AG09309 (cell line): ENCODE measurements around the gene HTR3E.

Experiments
- DNase-seq: peaks from one replicate; pipeline ENCODE4 v3.0.0-alpha.2; 2010; ENCODE audit warnings: low read depth
- H3K4me3 ChIP-seq: 2 replicates; pipeline ENCODE4 v1.5.1; 2011; ENCODE audit warnings: mild to moderate bottlenecking, low read depth, low read length, moderate library complexity; ENCODE audit not compliant: control insufficient read depth
- TF ChIP-seq, protein P1 (sequence below): IDR thresholded peaks from 2 replicates; pipeline ENCODE4 v1.5.1; 2011; ENCODE audit warnings: mild to moderate bottlenecking, low read depth, low read length, inconsistent platforms; ENCODE audit not compliant: insufficient read depth, control insufficient read depth; ENCODE audit errors: missing control alignments

HTR3E gene

DNA sequence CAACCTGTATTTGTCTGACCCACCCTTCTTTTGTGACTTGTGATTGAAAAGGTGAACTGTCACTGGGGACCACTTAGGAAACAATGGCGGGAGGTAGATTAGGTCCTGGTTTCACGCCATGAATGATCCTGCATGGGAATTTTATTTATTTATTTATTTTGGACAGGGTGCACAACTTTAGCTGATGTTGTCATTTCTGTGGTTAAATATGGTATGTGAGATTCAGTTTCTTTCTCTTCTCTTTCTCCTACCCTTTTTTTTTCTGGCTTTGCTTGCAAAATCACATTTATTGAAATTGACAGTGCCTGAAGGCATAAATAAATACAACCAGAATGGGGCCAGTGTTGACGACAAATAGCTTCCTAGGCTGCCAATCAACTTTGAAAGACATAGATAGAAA is 18.0 kb upstream of the HTR3E start:
- H3K4me3 ChIP-seq = no peak overlapping the region
- no peak for DNase-seq
- TF ChIP-seq, protein P1, sequence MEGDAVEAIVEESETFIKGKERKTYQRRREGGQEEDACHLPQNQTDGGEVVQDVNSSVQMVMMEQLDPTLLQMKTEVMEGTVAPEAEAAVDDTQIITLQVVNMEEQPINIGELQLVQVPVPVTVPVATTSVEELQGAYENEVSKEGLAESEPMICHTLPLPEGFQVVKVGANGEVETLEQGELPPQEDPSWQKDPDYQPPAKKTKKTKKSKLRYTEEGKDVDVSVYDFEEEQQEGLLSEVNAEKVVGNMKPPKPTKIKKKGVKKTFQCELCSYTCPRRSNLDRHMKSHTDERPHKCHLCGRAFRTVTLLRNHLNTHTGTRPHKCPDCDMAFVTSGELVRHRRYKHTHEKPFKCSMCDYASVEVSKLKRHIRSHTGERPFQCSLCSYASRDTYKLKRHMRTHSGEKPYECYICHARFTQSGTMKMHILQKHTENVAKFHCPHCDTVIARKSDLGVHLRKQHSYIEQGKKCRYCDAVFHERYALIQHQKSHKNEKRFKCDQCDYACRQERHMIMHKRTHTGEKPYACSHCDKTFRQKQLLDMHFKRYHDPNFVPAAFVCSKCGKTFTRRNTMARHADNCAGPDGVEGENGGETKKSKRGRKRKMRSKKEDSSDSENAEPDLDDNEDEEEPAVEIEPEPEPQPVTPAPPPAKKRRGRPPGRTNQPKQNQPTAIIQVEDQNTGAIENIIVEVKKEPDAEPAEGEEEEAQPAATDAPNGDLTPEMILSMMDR = no peak

DNA sequence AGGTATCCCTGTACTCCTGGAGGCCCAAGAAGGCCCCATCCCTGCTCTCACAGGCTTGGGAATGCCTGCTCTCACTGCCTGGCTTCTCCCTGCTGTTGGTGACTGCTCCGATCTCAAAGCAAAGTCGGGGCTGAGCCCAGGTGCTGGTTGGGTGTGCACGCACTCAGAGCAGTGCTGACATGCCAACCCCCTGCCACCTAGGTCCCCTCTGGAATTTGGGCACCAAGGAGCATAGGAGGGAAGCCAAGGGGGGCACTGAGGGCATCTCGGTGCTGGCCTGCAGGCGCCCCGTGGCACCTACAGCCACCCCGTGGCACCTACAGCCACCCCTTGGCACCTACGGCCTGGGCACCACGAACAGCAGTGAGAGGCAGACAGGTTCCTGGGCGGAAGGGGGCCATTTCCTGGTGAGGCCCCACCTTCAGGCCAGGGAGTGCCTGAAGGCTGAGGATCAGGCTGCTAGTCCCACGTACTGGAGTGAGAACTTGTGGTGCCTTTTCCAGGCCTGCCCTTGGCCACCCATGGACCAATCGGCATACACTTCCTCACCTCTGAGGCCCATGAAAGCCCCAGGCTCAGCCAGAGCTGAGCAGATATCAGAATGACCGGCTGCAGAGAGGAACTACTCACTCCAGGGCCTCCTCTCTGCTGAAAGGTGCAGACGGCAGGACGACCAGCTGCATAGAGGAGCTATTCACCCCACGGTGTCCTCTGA is 15.6 kb upstream of the HTR3E start:
- TF ChIP-seq, protein P1 = no peak
- no peak overlapping the region for H3K4me3 ChIP-seq
- no peak for DNase-seq

DNA sequence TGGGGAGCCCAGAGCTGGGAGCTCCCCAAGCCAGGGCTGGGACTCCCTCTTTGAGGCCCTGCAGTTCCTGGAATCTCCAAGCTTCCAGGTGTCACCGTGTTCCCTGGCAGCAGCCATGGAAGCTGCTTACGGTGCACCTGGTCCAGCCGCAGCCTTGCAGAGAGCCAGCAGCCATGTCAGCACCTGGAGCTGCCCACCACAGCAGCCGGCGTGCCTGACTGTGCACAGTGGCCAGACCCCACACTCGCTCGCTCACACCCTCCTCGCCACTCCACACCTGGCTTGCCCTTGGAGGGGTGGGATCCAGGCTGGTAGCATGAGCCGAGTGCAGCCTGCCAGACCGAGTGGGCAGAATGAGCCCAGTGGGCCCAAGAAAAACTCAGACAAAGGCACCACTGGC is 14.8 kb upstream of the HTR3E start:
- DNase-seq = no peak
- no peak overlapping the region for H3K4me3 ChIP-seq
- TF ChIP-seq, protein P1 = no peak

DNA sequence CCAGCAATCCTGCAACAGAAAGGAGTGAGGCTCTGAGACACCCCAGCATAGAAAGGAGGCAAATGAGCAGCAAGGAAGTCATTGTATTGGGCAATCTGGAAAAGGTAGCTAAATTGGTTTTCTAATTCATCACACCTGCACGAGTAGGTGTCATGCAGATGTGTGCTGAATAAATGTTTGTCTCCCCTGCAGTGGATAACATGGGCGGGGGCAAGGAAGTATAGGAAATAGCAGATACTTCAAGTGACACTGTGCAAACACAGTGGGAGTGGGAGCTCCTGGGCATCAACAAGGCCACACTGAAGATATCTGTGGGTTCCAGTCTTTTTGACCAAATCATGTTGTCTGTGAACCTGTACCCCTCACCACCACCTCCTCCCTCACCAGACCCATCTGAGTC is 14.4 kb upstream of the HTR3E start:
- H3K4me3 ChIP-seq = no peak overlapping the region
- DNase-seq = no peak
- TF ChIP-seq, protein P1 = no peak

DNA sequence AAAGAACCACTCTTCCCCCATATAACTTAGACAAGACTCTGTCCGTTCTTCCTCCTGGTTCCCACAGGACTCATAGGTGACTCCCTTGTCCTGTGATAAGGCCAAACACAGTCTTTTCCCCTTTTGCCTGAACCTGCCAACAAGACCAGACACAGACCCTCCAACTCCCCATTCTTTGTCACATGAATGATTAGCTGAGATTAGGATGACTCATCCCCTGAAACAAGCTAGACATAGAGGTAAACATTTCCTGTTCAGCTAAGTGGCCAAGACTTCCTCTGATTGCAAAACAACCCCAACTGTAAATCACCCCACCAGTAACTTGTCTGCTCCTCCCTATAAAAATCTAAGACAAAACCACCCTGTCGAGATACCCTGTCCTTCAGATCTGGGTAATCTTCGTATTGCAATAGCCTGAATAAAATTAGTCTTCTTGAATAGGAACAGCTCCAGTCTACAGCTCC is 11.4 kb upstream of the HTR3E start:
- DNase-seq = no peak

DNA sequence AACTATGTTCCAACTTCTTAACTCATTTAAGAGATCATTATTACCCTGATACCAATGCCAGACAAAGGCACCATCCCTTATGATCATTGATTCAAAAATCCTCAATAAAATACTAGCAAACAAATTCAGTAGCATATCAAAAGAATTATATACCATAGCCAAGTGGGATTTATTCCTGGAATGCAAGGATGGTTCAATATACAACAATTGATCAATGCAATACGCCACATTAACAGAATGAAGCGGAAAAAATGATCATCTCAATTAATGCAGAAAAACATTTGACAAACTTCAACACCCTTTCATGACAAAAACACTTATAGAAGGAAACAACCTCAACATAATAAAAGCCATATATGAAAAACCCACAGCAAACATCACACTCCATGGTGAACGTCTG is 4.7 kb upstream of the HTR3E start:
- TF ChIP-seq, protein P1 = no peak
- DNase-seq = no peak
- H3K4me3 ChIP-seq = no peak overlapping the region

More for the DNA sequence above, 11.4 kb upstream of the HTR3E start:
- no peak overlapping the region for H3K4me3 ChIP-seq
- TF ChIP-seq, protein P1 = no peak

DNA sequence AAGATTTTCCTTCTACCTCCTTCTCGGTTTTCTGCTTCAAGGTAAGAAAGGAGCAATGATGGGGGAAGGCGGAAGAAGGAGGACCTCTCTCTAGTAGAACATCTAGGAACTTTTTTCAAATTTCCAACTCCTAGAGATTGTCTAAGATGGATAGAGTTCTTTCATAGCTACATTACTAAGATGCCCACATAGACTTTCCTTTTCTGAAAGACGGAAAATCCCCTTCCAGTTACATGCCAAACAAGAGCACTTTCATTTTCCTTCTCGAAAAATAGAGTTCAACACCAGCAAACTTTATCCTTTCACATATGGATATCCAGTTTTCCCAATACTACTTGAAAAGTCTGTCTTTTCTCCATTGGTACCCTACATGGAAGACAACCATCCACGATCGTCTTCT is 692 bp downstream of the HTR3E start:
- DNase-seq = no peak
- TF ChIP-seq, protein P1 = no peak
- no peak overlapping the region for H3K4me3 ChIP-seq
